HG02973 (cell line): ENCODE results near the gene USP6NL.
"Not testable (repeated sequence)": the region's sequence is repeated elsewhere in the genome, so short reads cannot be mapped to it uniquely, and the experiment has no call there.

Experiments
- ATAC-seq: cut with Tn5 transposase; IDR thresholded peaks from one replicate; pipeline ENCODE4 v1.9.1; 2021; ENCODE audit warnings: moderate library complexity; ENCODE audit not compliant: unreplicated experiment

The USP6NL gene

DNA sequence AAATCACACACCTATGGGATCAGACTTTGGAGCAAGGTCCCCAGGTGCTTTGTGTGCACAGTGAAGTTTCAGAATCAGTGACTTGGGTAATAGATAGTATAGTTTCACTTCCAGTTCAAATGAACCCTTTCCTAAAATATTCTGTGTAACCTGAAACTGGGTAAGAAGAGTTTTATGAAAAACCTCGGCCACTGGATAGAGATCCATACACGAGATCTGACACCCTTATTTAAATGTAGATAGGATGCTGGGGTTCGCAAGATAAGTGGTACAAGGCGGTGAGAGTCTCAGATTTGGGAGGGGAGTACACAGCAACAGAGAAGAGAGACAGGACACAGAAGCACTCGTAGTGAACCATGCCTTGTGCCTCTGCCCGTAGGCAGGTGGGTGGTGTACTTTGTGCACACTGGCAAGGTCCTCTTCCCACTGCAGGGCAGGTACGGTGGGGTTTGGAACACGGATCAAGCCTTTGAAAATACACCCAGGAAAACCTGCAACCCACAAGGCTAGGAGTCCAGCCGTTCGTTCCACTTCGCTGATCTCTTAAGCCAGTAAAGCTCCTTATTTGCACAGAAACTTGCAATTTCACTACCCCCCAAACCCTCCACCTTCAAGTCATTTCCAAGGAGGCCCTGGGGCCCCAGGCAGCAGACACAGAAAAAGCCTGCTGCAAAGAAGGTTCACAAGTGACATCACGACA is 162.8 kb downstream of the USP6NL start:
- peak; percentile 82 for ATAC-seq

DNA sequence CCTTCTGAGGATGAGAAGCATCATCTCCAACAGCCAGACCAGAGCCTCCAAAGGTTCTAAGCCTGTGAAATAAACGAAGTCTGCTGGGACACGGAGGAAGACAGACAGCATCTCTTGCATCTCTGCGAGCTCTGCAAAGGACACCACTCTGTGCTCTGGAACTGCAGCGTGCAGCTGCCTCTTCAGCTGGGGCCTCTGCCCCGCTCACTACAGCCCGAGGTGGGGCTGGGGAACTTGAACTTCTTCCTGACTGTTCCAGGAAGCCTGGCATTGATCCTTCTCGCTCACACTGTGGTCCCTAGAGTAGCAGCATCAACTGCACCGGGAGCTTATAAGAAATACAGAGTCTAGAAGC is 163.3 kb downstream of the USP6NL start:
- peak; percentile 49 for ATAC-seq

DNA sequence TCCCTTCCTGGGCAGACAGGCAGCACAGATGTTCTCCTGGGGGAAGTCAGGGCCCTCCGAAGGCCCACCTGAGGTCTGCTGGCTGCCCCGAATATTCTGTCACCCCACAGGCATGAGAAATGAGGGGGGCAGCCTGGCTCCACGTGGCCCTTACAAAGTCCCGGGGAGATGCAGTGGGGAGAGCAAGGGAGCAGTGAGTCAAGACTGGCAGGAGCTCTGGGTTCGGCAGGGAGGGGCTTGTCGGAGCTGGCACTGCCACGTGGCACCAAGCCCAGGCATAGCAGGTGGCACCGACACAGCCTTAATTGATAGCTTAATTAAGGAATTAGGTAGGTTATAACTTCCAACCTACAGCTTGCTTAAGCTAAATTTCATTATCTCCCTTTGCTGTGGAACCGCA is 163.9 kb downstream of the USP6NL start:
- ATAC-seq: no peak

DNA sequence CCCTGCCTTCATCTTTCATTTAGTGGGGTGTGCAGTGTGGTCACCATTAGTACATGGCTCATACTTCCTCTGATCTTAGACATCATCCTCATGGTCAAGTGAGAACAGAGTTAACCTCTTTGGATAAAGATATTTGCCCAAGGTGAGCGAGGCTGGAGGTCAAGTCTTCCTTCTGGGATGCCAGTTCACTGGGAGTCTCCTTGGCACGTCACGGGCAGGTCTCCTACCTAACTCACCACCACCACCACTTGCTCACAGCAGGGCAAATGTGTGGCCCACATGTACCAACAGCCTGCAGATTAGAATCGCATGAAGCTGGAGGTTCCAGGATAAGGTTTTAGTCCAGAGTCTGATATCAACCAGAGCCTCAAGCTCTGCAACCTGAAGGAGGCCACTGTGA is 164.6 kb downstream of the USP6NL start:
- no peak for ATAC-seq

DNA sequence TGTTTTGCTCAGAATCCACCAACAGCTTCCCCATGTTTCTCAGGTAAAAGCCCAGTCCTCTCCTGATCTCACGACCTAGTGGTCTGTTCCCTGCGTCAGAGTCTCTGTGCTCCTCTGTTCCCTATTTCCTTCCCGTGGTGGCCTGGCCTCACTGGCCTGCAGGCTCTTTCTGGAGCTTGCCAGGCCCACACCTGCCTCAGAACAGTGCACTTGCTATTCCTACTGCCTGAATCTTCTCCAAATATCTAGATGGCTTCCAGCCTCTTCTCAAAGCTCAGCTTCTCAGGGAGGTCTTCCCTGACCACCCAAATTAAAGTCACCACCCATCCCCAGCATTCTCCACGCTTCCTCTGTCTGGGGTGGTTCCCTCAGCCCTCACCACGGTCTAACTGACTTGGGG is 165.3 kb downstream of the USP6NL start:
- no peak for ATAC-seq

DNA sequence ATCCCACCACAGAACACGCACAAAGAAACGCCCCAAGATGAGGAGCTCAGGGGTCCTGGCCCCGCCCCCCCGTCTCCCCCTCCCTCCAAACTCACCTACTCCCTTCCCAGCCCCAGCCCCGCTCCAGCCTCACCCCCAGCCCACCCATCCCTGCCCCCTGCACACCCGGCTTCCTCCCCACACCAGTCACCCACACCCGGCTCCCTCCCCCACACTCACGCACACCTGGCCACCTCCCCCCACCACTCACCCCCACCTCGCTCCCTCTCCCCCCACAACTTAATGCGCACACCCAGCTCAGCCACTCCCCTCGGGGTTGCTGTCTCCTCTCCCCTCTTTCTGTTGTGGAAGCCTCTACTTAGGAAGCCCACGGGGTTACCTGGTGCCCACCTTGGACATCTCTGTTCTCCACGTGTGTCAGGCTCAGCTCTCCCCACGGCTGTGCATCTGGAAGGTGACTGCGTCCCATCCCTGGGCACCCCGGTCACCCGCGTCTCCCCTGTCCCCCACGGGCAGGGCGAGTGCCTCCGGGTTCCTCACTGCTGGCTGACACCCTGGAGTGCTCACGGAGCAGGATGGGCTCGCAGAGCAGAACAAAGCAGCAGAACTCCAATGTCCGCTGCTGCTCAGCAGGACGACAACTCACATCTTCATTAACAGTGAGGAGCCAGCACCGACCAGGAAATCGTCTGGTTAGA is 166.8 kb downstream of the USP6NL start:
- no peak for ATAC-seq

DNA sequence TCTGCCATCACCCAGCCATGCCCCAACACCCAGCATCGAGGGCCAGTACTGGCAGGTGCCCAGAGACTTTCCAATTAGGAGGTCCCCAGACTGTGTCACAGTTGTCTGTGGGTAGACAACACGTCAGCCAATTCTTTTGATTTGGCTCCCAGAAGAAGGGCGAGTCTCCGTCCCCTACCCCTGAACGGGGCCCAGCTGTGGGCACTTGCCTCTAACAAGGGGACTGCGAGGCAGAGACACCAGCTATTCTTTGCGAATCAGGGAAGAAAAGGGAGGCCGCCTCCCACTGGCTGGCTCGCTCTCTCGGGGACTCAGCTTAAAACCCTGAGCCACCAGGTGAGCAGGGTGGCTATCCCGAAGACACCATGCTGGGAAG is 167.3 kb downstream of the USP6NL start:
- no peak for ATAC-seq

DNA sequence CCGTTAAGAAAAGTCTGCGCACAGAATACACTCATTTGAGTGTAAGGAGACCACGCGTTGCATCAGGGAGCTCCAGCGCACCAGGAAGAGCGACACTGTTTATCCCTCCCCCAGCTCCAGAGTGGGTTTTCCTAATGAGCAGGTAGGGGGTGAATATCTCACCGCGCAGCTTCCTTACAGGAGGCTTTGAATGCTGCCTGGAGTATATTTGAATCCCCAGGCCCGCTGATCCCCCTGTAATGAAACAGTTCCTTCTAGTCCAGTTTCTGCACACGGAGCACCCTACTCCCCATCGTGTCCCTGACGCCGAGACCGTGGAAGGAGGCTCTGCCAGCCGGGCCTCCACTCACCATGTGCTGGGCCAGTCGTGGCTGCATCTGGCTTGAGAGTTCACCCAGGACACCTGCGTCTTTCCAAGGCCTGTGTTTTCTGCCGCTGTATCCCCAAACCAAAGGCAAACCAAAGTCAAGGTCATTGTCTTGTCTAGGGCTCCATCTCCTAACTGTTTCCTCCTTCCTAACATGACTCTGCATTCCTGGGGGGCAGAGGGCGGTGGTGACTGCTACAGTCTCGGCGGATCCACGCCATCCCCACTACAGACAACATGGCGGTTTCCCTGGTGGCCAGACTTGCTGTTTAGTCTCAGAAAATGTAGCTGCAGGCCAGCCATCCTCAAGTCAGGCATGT is 167.8 kb downstream of the USP6NL start:
- no peak for ATAC-seq

DNA sequence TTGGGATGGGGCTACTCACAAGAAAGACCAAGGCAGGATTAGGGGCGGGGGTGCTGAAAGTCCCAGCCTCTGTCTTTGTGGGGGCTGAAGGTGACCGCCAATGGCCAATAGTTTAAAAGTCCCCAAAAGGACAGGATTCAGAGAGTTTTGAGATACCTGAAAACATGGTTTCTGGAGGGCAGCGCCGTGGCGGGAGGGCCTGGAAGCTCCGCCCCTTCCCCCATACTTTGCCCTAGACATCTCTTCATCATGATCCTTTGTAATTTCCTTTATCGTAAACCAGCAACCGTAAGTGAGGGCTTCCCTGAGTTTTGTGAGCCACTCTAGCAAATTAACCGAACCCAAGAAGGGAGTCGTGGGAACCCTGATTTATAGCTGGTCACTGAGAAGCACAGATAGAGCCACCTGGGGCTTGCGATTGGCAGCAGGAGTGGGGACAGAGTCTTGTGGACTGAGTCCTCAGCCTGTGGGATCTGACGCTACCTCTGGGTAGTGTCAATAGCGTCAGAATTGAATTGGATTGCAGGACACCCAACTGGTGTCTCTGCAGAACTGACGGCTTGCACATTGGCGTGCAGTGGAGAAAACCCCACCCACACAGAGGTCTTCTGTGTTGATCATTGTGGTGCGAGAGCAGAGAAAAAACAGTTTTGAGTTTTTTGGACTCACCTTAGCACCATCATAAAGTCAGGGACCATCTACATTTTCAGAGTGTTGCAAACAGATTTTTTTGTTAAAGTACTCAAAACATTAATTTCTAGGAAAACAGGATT is 169.3 kb downstream of the USP6NL start:
- no peak for ATAC-seq

DNA sequence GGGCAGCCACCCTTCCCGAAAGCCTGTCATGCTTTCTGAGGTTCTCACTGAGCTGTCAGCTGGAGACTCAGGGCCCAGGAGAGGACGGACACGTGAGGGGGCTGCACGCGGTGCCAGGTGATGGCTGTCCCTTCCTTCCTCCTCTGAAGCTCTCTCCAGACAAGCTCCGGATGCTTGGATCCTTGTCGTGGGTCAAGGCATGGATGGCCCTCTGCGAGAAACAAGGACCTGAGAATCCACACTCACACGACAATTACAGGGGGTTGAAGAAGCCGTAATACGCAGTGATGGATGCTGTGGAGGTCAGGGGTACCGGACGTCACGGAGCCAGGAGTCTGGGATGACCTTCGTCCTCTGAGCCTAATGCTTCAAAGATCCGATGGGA is 170.3 kb downstream of the USP6NL start:
- ATAC-seq: no peak

DNA sequence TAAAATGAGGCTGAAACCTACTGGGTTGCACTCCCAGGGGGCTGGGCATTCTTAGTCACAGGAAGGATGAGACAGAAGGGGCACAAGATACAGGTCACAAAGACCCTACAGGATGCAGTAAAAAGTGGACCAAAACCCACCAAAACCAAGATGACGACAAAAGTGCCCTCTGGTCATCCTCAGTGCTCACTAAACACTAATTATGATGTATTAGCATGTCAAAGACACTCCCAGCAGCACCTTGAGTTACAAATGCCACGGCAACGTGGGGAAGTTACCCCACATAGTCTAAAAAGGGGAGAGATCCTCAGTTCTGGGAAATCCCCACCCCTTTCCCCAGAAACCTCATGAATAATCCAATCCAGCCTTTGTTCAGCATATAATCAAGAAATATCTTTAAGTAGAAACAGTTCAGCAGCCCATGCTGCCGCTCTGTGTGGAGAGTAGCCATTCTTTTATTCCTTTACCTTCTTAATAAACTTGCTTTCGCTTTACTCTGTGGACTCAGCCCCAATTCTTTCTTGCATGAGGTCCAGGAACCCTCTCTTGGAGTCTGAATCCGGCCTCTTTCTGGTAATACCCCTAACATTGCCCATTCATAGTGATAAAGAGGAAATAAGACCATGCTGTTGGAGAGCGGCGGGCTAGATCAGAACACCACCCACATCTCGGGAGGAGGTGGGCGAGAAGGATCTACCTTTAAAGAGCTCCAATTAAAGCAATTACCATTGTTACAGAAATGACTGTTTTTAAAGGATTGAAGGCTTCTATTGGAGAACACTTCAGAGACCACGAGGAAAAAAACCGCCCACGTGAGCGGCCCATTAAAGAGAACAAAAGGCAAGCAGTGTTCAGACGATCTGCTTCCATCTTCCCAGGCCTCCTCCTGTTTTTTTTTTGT is 170.9 kb downstream of the USP6NL start:
- ATAC-seq: no peak

DNA sequence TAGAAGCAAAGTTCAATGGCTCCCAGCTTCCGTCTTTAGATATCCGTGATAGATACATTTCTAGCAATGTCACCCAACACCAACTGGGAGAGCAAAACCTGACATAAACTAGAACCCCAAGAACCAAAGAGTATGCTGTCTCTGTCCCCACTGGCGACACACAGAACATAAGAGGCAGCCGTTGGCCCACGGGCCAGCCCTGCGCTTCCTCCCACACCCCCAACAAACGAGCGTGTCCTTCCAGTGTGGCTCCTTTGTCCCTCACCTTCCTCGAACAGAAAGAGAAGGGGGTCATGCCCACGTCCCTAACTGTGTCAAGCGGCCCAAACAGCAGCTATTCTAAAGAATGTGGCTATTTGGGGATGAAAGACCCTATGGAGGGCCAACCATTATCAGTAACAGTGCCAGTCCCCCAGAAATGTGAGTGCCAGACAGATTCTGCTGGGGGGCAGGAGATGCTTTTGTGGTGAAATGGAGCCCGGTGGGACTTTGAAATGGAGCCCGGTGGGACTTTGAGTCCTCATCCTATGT is 171.9 kb downstream of the USP6NL start:
- ATAC-seq: no peak

DNA sequence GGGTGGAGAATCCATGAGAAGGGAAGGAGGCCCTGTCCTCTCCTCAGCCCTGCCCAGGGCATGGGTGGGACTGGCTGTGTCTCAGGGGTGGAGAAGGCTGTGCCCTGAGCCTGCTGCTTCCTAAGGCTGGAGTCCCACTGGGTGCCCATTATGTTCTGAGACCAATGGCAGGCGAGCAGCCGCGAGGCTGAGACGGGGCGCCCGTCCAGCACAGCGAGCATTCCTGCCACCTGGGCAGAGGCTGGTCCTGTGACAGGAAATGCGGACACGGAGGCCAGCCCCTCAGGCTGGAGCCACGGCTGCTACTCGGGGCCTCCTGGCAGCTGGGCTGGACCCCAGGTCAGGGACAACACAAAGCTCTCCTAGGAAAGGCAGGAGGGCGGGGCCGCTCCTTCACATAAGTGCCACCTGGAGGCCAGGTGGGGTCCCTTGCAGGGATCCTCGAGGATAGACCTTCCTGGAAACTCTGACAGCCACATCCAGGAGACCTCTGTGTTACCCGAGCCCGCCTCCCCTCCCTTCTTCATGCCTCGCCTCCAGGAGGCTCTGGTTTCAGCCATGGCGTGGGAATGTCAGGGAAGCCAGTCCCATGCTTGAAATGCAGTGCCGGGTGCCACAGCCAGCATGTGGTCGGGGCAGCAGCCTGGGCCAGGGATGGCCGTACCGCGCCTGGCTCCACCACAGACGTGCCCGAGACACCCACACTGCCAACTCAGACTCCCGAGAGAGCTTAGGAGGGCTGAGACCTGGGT is 173.9 kb downstream of the USP6NL start:
- ATAC-seq: no peak

DNA sequence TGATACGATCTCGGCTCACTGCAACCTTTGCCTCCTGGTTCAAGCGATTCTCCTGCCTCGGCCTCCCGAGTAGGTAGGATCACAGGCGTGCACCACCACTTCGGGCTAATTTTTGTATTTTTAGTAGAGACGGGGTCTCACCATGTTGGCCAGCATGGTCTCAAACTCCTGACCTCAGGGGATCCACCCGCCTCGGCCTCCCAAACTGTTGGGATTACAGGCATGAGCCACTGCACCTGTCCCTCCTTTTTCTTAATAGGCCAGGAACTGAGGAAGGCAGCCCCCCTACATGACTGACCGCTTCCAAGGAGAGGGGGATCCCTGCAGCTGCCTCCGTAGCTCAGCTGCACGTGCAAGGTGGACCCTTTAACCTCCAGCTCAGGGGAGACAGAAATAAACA is 175.0 kb downstream of the USP6NL start:
- ATAC-seq: not testable (repeated sequence)

DNA sequence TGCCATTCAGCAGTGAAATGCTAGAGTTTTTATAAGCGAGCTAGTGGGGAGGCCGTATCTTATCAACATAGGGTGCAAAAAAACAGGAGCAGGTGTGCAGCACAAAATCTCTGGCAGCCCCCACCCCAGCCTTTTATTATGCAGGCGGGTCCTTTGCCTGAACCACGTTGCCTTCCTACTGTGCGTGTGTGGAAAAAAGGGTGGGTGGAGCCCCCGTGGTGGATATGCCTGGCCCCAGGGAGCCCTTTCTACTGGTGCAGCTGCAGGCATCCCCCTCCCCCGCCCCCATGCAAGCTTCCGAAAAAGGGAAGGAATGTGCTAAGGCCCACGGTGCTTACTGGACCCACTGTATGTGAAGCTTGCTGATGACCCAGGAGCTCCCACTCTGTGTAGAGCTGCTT is 175.9 kb downstream of the USP6NL start:
- ATAC-seq: no peak

DNA sequence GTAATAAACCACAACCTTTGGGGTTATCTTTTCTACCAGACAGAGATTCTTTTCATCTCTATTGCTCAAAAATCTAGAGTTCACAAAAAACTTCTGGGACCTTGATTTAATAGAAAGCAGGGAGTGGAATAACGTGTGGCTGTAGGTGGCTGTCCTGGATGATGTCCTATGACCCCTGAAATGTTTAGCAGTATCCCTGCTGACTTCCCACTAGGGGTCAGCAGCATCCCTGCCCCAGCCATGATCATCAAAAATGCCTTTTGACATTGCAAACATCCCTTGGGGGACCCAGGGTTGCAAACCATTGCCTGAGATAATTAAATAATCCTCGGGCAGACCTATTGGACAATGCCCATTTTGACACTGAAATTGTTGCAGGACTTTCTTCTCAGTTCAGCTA is 177.1 kb downstream of the USP6NL start:
- ATAC-seq: no peak

DNA sequence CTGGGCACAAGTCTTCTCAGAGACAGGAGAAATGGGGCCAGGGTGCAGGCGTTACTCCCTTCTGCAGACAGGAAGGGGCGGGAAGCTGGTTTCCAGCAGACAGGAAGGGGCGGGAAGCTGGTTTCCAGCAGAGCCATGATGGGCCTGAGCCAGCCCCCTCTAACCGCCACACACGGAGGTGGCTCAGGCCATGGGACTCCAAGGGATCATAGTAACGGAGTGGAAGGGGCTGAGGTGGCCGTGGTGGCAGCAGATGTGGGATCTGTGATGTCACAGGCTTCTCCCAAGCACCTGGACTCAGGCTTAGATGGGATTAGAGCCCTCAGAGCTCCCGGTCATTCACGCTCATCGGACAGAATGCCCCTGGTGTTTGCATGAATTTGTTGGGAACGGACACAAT is 177.8 kb downstream of the USP6NL start:
- ATAC-seq: no peak

DNA sequence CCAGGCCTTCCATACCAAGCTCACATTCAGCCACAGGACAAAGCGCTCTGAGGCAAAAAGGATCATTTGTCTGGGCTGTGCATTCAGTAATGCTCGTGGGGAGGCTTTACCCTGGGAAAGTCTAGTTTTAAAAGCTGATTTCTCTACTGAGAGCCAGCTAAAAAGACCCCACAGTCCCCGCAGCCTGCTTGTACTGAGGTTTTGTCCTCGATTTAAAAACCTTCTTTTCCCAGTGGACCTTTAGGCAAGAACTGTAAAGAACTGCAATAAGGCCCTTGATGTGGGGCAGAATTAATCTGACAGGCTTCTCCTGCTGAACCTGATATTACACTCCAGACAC is 180.3 kb downstream of the USP6NL start:
- no peak for ATAC-seq

DNA sequence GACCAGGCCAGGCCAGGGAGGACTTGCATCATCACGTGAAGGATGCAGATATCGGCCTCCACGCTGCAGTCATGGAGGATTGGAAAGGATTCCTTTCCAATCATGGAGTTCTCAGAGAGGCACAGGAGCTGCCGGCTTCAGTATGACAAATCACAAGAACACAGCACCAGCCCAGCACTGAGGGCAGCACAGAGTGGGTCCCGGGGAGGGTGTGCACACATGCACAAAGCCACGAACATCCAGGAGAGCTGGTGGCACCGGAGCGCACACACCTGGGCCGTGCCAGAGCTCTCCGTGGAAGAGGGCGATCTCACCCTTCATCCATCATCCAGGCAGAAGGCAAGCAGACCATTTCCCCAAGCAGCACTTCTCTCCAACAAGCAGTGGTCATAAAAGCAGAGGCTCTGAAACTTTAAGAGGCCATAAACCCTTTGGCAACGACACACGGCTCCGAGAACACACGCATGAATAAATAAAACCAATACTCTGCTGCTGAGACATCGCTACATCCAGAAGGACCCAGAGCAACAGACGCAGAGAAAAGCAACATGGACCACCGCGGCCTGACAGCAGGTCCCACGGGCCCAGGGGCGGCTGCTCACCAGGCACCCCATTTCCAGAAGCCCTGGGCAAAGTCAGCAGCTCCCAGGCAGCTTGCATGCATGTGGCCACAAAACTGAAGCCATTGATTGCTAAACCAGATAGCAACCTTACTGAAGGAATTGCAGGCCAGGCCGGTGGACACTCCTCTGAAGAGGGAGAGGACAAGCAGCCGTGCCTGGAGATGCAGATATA is 180.8 kb downstream of the USP6NL start:
- no peak for ATAC-seq
